Lower lobe of right lung (tissue), 2 donors: ENCODE measurements around the gene LTBP3. TPM values are rescaled to one million over a fixed set of nuclear protein-coding genes. Genes with fewer than 3 reads are reported as not detected.

Experiments used
- ATAC-seq, 2 donors: fragments of 200-7000 bp; cut with Tn5 transposase; one replicate each; pipeline ENCODE4 v1.9.1; 2020 to 2022; ENCODE audit warnings: mild to moderate bottlenecking in 2 of 2, moderate library complexity in 2 of 2
- DNase-seq: peaks from one replicate; pipeline ENCODE4 v3.0.0-alpha.2; 2020
- H3K27ac ChIP-seq: fragments of 200-600 bp; one replicate; pipeline ENCODE4 v1.8.0; 2022
- H3K27me3 ChIP-seq: fragments of 200-600 bp; one replicate; pipeline ENCODE4 v1.8.0; 2022; ENCODE audit warnings: low read depth
- H3K36me3 ChIP-seq: fragments of 200-600 bp; one replicate; pipeline ENCODE4 v1.8.0; 2022; ENCODE audit warnings: mild to moderate bottlenecking
- H3K4me1 ChIP-seq: fragments of 200-600 bp; one replicate; pipeline ENCODE4 v1.8.0; 2022
- H3K4me3 ChIP-seq: fragments of 200-600 bp; one replicate; pipeline ENCODE4 v1.8.0; 2022; ENCODE audit warnings: mild to moderate bottlenecking
- H3K9me3 ChIP-seq: fragments of 200-600 bp; one replicate; pipeline ENCODE4 v1.8.0; 2022
- CTCF ChIP-seq: fragments of 200-600 bp; IDR thresholded peaks from one replicate; pipeline ENCODE4 v1.8.0; 2022; ENCODE audit warnings: antibody characterized with exemption, mild to moderate bottlenecking
- intact Hi-C: fragments of 100-400 bp; cut with DNase I; formaldehyde crosslinking; loops from one replicate; pipeline ENCODE4 v1.11.0; 2022
- total RNA-seq: library from RNA; stranded (reverse); fragmentation: NEBNext Ultra II Directional; extraction: Animal tissue kit (Norgen Biotek cat#: 25700); gene quantifications from one replicate; pipeline ENCODE4 v1.2.1, GENCODE V29; 2021
- donor health status: DM: no; HTN: yes; CAD: no; lungs with severe emphysema.

The LTBP3 gene
- total RNA-seq, 1 donor from 2014 or later = 98.7 TPM

DNA sequence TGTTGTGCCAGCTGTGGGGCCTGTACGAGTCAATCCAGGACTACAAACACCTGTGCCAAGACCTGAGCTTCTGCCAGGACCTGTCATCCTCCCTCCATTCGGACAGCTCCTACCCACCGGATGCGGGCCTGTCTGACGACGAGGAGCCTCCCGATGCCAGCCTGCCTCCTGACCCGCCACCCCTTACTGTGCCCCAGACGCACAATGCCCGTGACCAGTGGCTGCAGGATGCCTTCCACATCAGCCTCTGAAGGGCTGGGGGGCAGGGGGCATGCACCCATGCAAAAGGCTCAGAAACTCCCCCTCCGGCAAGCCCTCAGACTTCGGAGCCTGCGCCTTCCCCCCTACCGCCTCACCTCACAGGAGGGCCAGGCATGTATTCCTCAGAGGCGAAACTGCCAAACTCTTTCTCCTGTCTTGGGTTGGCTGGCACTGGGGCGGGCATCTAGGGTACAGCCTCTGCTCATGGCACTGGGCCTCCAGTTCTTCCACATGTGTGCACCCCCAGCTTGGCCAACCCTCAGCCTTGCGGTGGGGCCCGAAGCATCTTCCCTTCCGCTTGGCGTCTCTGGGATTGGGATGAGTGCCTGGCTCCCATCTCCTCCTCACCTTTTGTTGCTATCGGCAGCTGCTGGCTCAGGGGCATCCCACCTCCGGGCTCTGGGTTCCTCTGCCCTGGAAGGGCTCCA, 15.4 kb upstream of the LTBP3 start:
- DNase-seq (no peak), ATAC-seq (no peak)
- no peak for TF ChIP-seq CTCF
- intact Hi-C loops = no loop called here
- no peaks in the 10 kb centered on the region for H3K27me3 ChIP-seq
- H3K4me3 ChIP-seq = peak overlapping the region; percentile 81
- peaks cover 70% of the 10 kb centered on the region for H3K4me1 ChIP-seq
- H3K9me3 ChIP-seq = no peaks in the 10 kb centered on the region
- no peaks in the 10 kb centered on the region for H3K36me3 ChIP-seq
- H3K27ac ChIP-seq = peak overlapping the region; percentile 94

DNA sequence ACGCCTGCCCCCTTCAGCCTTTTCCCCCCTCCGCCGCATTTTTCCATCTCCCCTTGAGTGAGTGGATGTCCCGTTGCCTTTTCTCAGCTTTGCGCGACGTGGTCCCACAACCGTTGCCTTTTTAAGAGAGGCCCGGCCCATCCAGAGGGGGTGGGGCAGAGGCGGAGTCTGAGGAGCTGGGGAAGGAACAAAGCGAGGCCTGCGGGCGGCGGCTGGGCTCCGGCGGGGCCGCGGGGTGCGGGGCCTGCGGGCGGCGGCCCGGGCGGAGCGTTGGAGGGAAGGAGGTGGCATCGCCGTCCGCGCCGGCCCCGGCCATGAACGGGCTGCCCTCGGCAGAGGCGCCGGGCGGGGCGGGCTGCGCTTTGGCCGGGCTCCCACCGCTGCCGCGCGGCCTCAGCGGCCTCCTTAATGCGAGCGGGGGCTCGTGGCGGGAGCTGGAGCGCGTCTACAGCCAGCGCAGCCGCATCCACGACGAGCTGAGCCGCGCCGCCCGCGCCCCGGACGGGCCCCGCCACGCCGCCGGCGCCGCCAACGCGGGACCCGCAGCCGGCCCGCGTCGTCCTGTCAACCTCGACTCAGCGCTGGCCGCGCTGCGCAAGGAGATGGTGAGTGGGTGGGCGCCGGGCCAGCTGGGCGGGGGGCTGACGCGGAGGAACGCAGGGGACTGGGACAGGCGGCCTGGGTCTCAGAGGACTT, 14.3 kb upstream of the LTBP3 start, which contains the start of gene FAM89B:
Gene FAM89B, plus strand, starts transcription at position 183 of the 696 bp plus-strand sequence. Its CDS starts 132 bp downstream, at position 315.
- TF ChIP-seq CTCF = no peak
- intact Hi-C loops = no loop called here
- peak; percentile 20 to 29 for ATAC-seq
- peak within 1 kb of the TSS; percentile 81 for H3K4me3 ChIP-seq
- no peaks in the 10 kb centered on the region for H3K9me3 ChIP-seq
- H3K4me1 ChIP-seq = peaks cover 62% of the 10 kb centered on the region
- DNase-seq = peak; percentile 95
- H3K27me3 ChIP-seq = no peaks in the 10 kb centered on the region
- peak within 1 kb of the TSS; percentile 94 for H3K27ac ChIP-seq
- peaks cover 3% of the 10 kb centered on the region for H3K36me3 ChIP-seq

DNA sequence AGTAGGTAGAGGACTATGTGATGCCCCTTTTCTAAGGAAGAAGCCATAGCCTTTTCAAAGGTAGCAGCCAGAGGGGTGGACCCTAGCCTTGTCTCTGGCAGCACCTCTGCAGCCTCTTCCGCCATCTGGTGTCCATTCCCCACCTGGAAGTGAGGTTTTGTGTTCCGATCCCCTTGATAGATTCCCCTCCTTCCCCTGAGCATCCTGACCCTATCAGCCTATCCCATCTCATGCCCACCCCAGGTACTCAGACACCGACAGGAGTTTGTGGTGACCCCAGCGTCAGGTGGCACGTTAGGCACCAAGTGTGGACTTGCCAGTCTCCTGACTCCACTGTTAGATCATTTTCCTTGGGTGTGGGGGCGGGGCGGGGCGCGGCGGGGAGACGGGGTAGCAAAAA, 13.8 kb upstream of the LTBP3 start:
- intact Hi-C loops = no loop called here
- peaks cover 57% of the 10 kb centered on the region for H3K4me1 ChIP-seq
- peak overlapping the region; percentile 94 for H3K27ac ChIP-seq
- ATAC-seq (no peak), DNase-seq (no peak)
- peak; percentile 13 for TF ChIP-seq CTCF
- peak overlapping the region; percentile 81 for H3K4me3 ChIP-seq
- H3K36me3 ChIP-seq = peaks cover 3% of the 10 kb centered on the region
- no peaks in the 10 kb centered on the region for H3K9me3 ChIP-seq
- H3K27me3 ChIP-seq = no peaks in the 10 kb centered on the region

- DNase-seq = no peak
- H3K9me3 ChIP-seq = no peaks in the 10 kb centered on the region
- H3K36me3 ChIP-seq = peaks cover 3% of the 10 kb centered on the region
- peak overlapping the region; percentile 81 for H3K4me3 ChIP-seq
- TF ChIP-seq CTCF = no peak
- peaks cover 56% of the 10 kb centered on the region for H3K4me1 ChIP-seq
- intact Hi-C loops = no loop called here
- no peak for ATAC-seq
- no peaks in the 10 kb centered on the region for H3K27me3 ChIP-seq
- H3K27ac ChIP-seq = peak overlapping the region; percentile 94
These were observed 13.3 kb upstream of the LTBP3 start for GRCh38 chr11:65571420-65571819.

DNA sequence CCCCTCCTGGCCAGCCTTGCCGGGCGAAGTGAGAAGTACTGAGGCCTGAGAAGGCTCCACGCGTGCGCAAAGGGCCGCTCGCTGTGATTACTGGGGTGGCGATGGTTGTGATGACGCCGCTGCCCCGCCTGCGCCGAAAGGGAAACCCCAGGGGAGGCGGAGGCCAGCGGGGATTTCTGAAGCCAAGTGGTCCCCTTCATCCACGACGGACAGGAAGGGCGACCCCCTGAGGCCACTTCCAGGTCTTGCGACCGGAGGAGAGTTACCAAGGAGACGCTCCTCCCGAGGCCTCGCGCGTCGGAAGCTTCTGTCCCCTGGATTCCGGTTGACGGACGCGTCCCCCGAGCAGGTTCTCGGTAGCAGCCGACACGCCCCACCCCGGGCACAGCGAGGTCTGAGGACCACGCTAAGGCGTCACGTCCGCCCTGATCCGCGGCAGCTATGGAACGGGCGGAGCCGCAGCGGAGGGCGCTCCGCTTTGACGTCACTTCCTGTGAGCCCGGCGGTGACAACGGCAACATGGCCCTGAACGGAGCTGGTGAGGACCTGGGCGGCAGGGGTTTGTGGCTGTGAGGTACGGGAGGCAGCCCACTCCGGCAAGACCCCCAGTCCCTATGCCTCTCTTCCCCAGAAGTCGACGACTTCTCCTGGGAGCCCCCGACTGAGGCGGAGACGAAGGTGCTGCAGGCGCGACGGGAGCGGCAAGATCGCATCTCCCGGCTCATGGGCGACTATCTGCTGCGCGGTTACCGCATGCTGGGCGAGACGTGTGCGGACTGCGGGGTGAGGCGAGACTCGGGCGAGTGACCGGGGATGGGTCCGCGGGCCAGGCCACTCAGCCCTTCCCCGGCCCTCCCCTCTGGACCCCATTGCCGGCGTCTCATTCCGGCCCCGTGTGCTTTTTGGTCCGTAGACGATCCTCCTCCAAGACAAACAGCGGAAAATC, 12.1 kb upstream of the LTBP3 start, which contains the start of gene ZNRD2:
Gene ZNRD2, plus strand, starts transcription at position 505 of the 946 bp plus-strand sequence. Its CDS starts 15 bp downstream, at position 520.
- intact Hi-C loops = no loop called here
- peaks cover 60% of the 10 kb centered on the region for H3K4me1 ChIP-seq

More for the DNA sequence above, 12.1 kb upstream of the LTBP3 start, which contains the start of gene ZNRD2:
- peak; percentile 49 for TF ChIP-seq CTCF
- H3K27ac ChIP-seq = peak within 1 kb of the TSS; percentile 94
- H3K27me3 ChIP-seq = no peaks in the 10 kb centered on the region
- peak within 1 kb of the TSS; percentile 81 for H3K4me3 ChIP-seq
- DNase-seq = peak; percentile 99
- peak; percentile 89 to 91 for ATAC-seq
- H3K36me3 ChIP-seq = peaks cover 3% of the 10 kb centered on the region
- H3K9me3 ChIP-seq = no peaks in the 10 kb centered on the region
